GM18873 (cell line): ENCODE measurements around the gene HOXC11.

ENCODE experiments used
- ATAC-seq: cut with Tn5 transposase; IDR thresholded peaks from one replicate; pipeline ENCODE4 v1.9.1; 2021; ENCODE audit warnings: mild to moderate bottlenecking, moderate library complexity, moderate number of reproducible peaks; ENCODE audit not compliant: unreplicated experiment, low FRiP score

Gene HOXC11

GRCh38 chr12:53941750-53942149, 31.2 kb upstream of the HOXC11 start:
- no peak for ATAC-seq

GRCh38 chr12:53942467-53942997, 30.4 kb upstream of the HOXC11 start:
- no peak for ATAC-seq

- no peak for ATAC-seq
Measured at GRCh38 chr12:53944209-53944608, 28.7 kb upstream of the HOXC11 start.

- ATAC-seq: no peak
Measured at GRCh38 chr12:53944907-53945847, 27.7 kb upstream of the HOXC11 start.

GRCh38 chr12:53947743-53948142, 25.2 kb upstream of the HOXC11 start:
- no peak for ATAC-seq

- ATAC-seq: no peak
Measured at GRCh38 chr12:53948650-53949593, 24.0 kb upstream of the HOXC11 start.

- no peak for ATAC-seq
Measured at GRCh38 chr12:53949631-53950436, 23.1 kb upstream of the HOXC11 start.

- ATAC-seq: no peak
Measured at GRCh38 chr12:53950437-53950773, 22.5 kb upstream of the HOXC11 start.

- ATAC-seq: no peak
Measured at GRCh38 chr12:53950789-53951576, 21.9 kb upstream of the HOXC11 start.

GRCh38 chr12:53951577-53952334, 21.2 kb upstream of the HOXC11 start:
- no peak for ATAC-seq

GRCh38 chr12:53952335-53952694, 20.6 kb upstream of the HOXC11 start:
- ATAC-seq: no peak

GRCh38 chr12:53952871-53953734, 19.8 kb upstream of the HOXC11 start:
- no peak for ATAC-seq

- ATAC-seq: no peak
Measured at GRCh38 chr12:53953831-53954693, 18.9 kb upstream of the HOXC11 start.

- no peak for ATAC-seq
Measured at GRCh38 chr12:53954694-53955035, 18.3 kb upstream of the HOXC11 start, which contains the start of gene HOXC12. TSS of gene HOXC12 (plus strand) at chr12:53954903. CDS start at chr12:53954930, 27 bp downstream.

- no peak for ATAC-seq
Measured at GRCh38 chr12:53955036-53955775, 17.7 kb upstream of the HOXC11 start.

- no peak for ATAC-seq
Measured at GRCh38 chr12:53955776-53956250, 17.1 kb upstream of the HOXC11 start.
